ENCODE data around the gene TMEM178B. TPM values are rescaled to one million over a fixed set of nuclear protein-coding genes. Genes with fewer than 3 reads are reported as not detected.

TMEM178B gene
- total RNA-seq, 4 donors from 2014 or later = 7.7 to 49.9 (median 25.9) TPM

DNA sequence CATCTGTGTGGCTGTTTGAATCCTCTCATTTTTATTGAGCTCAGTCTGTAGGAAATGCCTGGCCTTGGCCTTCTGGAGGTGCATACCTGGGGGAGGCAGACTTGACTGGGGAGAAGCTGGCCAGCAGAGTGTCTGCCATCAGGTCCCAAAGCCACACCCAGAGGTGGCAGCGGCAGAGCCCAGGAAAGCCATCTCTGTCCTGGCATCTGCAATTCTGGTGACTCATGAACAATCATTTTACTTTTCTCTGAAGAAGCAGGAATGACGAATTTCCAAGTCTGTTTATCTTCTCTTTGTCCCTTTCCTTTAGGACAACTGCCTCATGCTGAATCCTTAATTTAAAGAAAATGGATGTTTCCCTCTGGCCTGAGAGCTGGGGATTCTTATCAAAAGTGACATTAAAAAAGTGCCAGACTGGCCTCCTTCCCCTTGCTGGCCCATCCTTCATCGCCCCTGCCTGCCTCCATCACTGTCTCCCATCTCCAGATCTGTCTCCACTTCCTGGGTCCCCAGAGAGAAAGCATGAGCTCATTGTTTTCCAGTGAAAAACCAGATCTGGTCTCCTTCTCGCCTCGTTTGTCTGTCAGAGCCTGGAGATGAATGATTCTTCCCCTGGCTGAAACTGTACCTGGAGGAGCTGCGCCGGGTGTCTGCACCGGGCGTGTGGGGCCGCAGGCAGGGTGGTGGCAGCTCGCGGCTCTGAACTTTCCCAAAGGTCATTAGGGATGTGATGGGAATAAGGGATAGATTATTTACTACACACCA is 124.5 kb downstream of the TMEM178B start:
- no peaks in the 10 kb centered on the region for H3K9me3 ChIP-seq
- intact Hi-C loops (cut with DNase I) = no loop called here
- peak overlapping the region; percentile 26 to 52 (median 42) for H3K27ac ChIP-seq
- 64 to 72% methylated on average over 12 of the region's 12 CpGs for WGBS, 2 donors
- H3K36me3 ChIP-seq = no peaks in the 10 kb centered on the region
- TF ChIP-seq, protein P1, sequence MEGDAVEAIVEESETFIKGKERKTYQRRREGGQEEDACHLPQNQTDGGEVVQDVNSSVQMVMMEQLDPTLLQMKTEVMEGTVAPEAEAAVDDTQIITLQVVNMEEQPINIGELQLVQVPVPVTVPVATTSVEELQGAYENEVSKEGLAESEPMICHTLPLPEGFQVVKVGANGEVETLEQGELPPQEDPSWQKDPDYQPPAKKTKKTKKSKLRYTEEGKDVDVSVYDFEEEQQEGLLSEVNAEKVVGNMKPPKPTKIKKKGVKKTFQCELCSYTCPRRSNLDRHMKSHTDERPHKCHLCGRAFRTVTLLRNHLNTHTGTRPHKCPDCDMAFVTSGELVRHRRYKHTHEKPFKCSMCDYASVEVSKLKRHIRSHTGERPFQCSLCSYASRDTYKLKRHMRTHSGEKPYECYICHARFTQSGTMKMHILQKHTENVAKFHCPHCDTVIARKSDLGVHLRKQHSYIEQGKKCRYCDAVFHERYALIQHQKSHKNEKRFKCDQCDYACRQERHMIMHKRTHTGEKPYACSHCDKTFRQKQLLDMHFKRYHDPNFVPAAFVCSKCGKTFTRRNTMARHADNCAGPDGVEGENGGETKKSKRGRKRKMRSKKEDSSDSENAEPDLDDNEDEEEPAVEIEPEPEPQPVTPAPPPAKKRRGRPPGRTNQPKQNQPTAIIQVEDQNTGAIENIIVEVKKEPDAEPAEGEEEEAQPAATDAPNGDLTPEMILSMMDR (IDR thresholded peaks at IDR 0.05) = no peak
- TF ChIP-seq POLR2A (IDR thresholded peaks at IDR 0.05) = no peak
- H3K4me3 ChIP-seq (replicated peaks in 1 of 3) = no peak overlapping the region
- peaks cover 31 to 48% of the 10 kb centered on the region in 2 donors for H3K4me1 ChIP-seq
- peak; percentile 15 to 27 for DNase-seq
- H3K27me3 ChIP-seq = no peaks in the 10 kb centered on the region

DNA sequence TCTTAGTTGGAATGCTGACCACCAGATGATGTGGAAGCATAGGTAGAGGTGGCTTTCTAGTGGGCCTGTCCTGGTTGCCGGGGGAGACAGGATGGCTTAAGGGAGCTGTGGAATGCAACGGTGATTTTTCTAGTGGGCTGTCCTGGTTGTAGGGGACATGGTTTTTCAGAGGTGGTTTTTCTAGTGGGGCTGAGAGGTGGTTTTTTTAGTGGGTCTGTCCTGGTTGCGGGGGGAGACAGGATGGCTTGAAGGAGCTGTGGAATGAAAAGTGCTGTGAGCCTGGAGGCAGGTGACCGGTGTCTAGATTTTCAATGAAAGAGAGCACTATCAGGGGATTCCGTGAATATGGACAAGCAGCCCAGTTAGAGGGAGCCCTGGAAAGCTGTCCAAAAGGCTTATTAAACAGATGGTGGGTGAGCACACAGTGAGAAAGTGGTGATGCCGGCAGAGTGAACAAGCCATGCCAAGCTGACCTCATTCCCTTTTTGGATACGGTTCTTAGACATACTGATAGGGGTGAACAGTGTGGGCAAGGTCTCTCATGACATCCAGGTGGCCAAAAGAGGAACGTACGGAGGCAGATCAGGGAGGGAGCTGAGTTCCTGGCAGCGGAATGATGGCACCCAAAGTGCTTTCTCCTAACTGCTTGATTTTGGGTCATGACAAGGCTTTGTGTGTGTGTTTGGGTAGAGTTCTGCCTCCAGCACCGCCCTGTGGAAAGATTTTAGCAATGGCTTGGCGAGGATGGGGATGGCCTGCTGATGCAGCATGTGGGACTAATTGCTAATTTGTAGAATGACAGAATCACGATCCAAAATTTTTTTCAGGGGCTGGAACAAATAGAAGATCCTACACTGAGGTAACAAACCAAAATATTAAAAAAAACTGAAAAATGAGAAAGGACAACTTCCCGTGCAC is 126.6 kb downstream of the TMEM178B start:
- intact Hi-C loops (cut with DNase I) = no loop called here
- no peaks in the 10 kb centered on the region for H3K9me3 ChIP-seq
- WGBS, 2 donors = 37 to 53% methylated on average over 14 of the region's 14 CpGs
- H3K36me3 ChIP-seq = no peaks in the 10 kb centered on the region
- H3K27me3 ChIP-seq = no peaks in the 10 kb centered on the region
- H3K4me3 ChIP-seq (replicated peaks in 1 of 3) = no peak overlapping the region
- DNase-seq = peak; percentile 84 to 87
- peaks cover 31 to 54% of the 10 kb centered on the region in 2 donors for H3K4me1 ChIP-seq
- peak in 1 of 2 donors; percentile 5 for TF ChIP-seq POLR2A (IDR thresholded peaks at IDR 0.05)
- TF ChIP-seq, protein P1 (IDR thresholded peaks at IDR 0.05) = no peak
- peak overlapping the region; percentile 72 to 85 (median 79) for H3K27ac ChIP-seq

DNA sequence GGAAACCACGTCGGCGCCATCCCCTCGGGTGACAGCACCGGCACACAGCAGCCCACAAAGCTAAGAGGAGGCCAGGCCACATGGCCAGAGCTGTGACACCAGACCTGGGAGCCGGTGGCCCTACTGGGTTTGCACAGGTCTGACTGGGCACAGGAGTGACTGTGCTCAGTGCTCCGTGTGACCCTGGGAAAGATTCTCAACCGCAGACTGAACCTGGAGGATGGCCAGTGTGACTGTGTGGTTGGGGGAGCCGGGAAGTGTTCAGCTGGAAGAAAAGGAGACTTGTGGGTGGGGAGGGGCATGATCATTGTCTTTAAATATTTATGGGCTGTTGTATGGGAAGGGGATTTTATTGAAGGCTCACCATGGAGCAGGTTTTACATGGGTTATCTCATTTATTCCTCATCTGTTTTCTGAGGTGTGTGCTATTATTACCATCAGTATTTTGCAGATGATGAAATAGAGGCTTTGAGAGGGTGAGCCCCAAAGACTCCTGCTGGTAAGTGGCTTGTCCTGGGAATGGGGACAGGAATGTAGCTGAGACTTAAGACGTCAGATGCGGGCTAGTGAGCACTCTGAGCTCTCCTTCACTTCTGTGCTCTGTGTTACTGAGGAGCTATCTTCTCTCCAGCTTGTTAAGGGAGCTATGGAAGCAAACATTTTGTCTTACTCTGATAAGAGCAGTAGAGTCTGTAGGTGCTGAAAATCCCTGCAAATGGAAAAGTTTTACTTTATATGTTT is 127.5 kb downstream of the TMEM178B start:
- H3K27me3 ChIP-seq = no peaks in the 10 kb centered on the region
- DNase-seq = peak; percentile 58 to 61
- no peak overlapping the region for H3K4me3 ChIP-seq (replicated peaks in 1 of 3)
- intact Hi-C loops (cut with DNase I) = no loop called here
- WGBS, 2 donors = 38 to 43% methylated on average over 11 of the region's 11 CpGs
- peaks cover 31 to 54% of the 10 kb centered on the region in 2 donors for H3K4me1 ChIP-seq
- TF ChIP-seq, protein P1 (IDR thresholded peaks at IDR 0.05) = no peak
- no peak for TF ChIP-seq POLR2A (IDR thresholded peaks at IDR 0.05)
- no peaks in the 10 kb centered on the region for H3K9me3 ChIP-seq
- H3K36me3 ChIP-seq = no peaks in the 10 kb centered on the region
- H3K27ac ChIP-seq = peak overlapping the region; percentile 72 to 85 (median 79)

DNA sequence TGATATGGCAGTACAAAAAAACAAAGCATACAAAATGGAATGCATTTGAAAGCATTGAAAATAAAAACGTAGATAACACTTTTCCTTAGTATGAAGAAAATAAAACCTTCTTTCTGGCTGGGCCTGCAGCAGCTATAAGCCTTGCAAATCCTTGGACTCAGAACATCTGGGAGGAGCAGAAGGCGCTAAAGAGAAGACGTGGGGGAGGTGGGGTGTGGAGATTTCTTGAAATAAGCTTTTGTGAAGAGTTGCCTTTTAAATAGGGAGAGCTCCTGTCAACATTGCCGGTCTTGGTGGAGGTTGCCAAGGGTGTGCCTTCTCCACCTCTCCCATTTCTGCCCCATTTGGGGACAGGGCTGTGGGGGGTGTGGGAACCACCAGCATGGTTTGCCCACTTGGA is 128.7 kb downstream of the TMEM178B start:
- peak in 1 of 2 donors; percentile 19 for DNase-seq
- H3K9me3 ChIP-seq = no peaks in the 10 kb centered on the region
- TF ChIP-seq, protein P1 (IDR thresholded peaks at IDR 0.05) = no peak
- no peak for TF ChIP-seq POLR2A (IDR thresholded peaks at IDR 0.05)
- no peaks in the 10 kb centered on the region for H3K27me3 ChIP-seq
- WGBS, 2 donors = 53 to 61% methylated on average over 4 of the region's 4 CpGs
- no peaks in the 10 kb centered on the region for H3K36me3 ChIP-seq
- intact Hi-C loops (cut with DNase I) = no loop called here
- H3K4me1 ChIP-seq = peaks cover 31 to 61% of the 10 kb centered on the region in 2 donors
- peak overlapping the region in 1 of 3 donors; percentile 21 for H3K27ac ChIP-seq
- no peak overlapping the region for H3K4me3 ChIP-seq (replicated peaks in 1 of 3)

Data from thyroid gland (tissue), 4 donors.